DND-41 (cell line): ENCODE results near the gene SLX4.
A peak's percentile ranks its signal among the peaks of the same experiment; 100 is the strongest.

Experiments
- ATAC-seq: fragments of 200-7000 bp; cut with Tn5 transposase; 3 replicates; pipeline ENCODE4 v1.9.1; 2021; ENCODE audit warnings: low read depth; ENCODE audit not compliant: insufficient read depth
- DNase-seq: peaks from one replicate; pipeline ENCODE4 v3.0.0-alpha.2; 2020
- H2AFZ ChIP-seq: 2 replicates; pipeline ENCODE4 v1.6.0; 2012; ENCODE audit warnings: low read depth, low read length
- H3K27ac ChIP-seq: 2 replicates; pipeline ENCODE4 v1.5.1; 2012; ENCODE audit warnings: low read length, inconsistent platforms
- H3K27me3 ChIP-seq: fragments of 200-600 bp; sonication (generic); 2 replicates; pipeline ENCODE4 v1.6.0; 2012; ENCODE audit warnings: low read length, mild to moderate bottlenecking, inconsistent platforms; ENCODE audit not compliant: insufficient read depth, poor library complexity
- H3K36me3 ChIP-seq: 2 replicates; pipeline ENCODE4 v1.5.1; 2012; ENCODE audit warnings: low read length, inconsistent platforms; ENCODE audit not compliant: insufficient read depth
- H3K4me1 ChIP-seq: 2 replicates; pipeline ENCODE4 v1.5.1; 2012; ENCODE audit warnings: mild to moderate bottlenecking, low read length; ENCODE audit not compliant: insufficient read depth
- H3K4me2 ChIP-seq: 2 replicates; pipeline ENCODE4 v1.6.0; 2012; ENCODE audit warnings: mild to moderate bottlenecking, moderate library complexity, low read length, inconsistent platforms; ENCODE audit not compliant: insufficient read depth
- H3K4me3 ChIP-seq, 2 experiments: fragments of 200-600 bp in 1 of 2; shearing (Covaris generic) in 1 of 2; 2 replicates each; pipeline ENCODE4 v1.5.1; 2012 to 2016; ENCODE audit warnings: inconsistent platforms in 2 of 2, low read length in 2 of 2, mild to moderate bottlenecking in 2 of 2, low read depth in 1 of 2, moderate library complexity in 1 of 2
- H3K79me2 ChIP-seq: 2 replicates; pipeline ENCODE4 v1.6.0; 2012; ENCODE audit warnings: low read length, inconsistent platforms; ENCODE audit not compliant: insufficient read depth
- H3K9ac ChIP-seq: 2 replicates; pipeline ENCODE4 v1.6.0; 2012; ENCODE audit warnings: low read depth, mild to moderate bottlenecking, inconsistent platforms, low read length, moderate library complexity
- H3K9me3 ChIP-seq: 2 replicates; pipeline ENCODE4 v1.5.1; 2012; ENCODE audit warnings: low read length, moderate library complexity, mild to moderate bottlenecking, inconsistent platforms; ENCODE audit not compliant: insufficient read depth, severe bottlenecking
- H4K20me1 ChIP-seq: 2 replicates; pipeline ENCODE4 v1.6.0; 2012; ENCODE audit warnings: low read length; ENCODE audit not compliant: insufficient read depth
- EZH2 ChIP-seq: IDR thresholded peaks from 3 replicates; pipeline ENCODE4 v1.6.1; 2012; ENCODE audit warnings: borderline replicate concordance, low read depth, mild to moderate bottlenecking, moderate library complexity, low read length, inconsistent platforms; ENCODE audit not compliant: severe bottlenecking
- TF ChIP-seq, protein P1 (sequence below): IDR thresholded peaks from 2 replicates; pipeline ENCODE4 v1.5.1; 2012; ENCODE audit warnings: borderline replicate concordance, low read length, moderate library complexity, mild to moderate bottlenecking; ENCODE audit not compliant: poor library complexity, severe bottlenecking; ENCODE audit errors: extremely low read depth

SLX4 gene

DNA sequence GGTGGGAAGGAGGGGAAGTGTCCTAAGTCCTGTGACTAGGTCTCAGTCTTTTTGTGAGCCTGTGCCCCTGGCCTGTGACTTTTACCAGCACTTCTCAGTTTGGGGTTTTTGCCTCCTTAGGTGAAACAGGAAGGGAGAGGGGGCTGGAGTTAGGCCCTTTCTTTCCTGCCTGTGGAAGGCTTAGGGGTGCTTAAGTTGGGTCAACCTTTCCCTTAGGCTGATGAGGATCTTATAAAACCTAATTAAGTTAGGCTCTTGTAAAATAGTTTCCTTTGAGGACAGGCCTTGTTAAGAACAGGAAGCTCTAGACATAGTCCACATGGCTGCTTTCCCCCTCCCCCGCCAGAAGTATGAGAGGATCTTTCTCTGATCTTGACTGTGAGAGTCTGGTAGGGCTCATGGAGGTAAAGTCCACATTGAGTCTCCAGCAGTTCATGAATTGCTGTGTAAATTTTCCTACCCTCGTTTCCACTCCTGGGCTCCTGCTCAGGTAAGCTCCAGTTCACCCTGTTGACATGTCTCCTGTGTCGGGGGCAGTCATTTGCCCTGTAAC, 26.0 kb upstream of the SLX4 start:
- Histone ChIP-seq H3K9me3 (no peaks in the 10 kb centered on the region), H3K36me3 (peaks cover 15% of the 10 kb centered on the region), H3K27me3 (no peaks in the 10 kb centered on the region), H3K79me2 (peaks cover 4% of the 10 kb centered on the region; the same call in 1 of the 2 replicates), H3K27ac (peak overlapping the region; percentile 58), H4K20me1 (no peaks in the 10 kb centered on the region; the same call in 1 of the 2 replicates), H3K9ac (peak overlapping the region; percentile 27; the same call in 1 of the 2 replicates), H3K4me2 (0 out of 2 replicates have a peak overlapping the region, but pooled peaks have one; percentile 7), H3K4me1 (peaks cover 14% of the 10 kb centered on the region), H2AFZ (peak overlapping the region; percentile 45; the same call in 1 of the 2 replicates), H3K4me3 (no peak overlapping the region)
- DNase-seq, result peak; percentile 74
- TF ChIP-seq, protein P1, sequence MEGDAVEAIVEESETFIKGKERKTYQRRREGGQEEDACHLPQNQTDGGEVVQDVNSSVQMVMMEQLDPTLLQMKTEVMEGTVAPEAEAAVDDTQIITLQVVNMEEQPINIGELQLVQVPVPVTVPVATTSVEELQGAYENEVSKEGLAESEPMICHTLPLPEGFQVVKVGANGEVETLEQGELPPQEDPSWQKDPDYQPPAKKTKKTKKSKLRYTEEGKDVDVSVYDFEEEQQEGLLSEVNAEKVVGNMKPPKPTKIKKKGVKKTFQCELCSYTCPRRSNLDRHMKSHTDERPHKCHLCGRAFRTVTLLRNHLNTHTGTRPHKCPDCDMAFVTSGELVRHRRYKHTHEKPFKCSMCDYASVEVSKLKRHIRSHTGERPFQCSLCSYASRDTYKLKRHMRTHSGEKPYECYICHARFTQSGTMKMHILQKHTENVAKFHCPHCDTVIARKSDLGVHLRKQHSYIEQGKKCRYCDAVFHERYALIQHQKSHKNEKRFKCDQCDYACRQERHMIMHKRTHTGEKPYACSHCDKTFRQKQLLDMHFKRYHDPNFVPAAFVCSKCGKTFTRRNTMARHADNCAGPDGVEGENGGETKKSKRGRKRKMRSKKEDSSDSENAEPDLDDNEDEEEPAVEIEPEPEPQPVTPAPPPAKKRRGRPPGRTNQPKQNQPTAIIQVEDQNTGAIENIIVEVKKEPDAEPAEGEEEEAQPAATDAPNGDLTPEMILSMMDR, result no peak
- TF ChIP-seq EZH2, result no peak
- peak; percentile 94 for ATAC-seq

DNA sequence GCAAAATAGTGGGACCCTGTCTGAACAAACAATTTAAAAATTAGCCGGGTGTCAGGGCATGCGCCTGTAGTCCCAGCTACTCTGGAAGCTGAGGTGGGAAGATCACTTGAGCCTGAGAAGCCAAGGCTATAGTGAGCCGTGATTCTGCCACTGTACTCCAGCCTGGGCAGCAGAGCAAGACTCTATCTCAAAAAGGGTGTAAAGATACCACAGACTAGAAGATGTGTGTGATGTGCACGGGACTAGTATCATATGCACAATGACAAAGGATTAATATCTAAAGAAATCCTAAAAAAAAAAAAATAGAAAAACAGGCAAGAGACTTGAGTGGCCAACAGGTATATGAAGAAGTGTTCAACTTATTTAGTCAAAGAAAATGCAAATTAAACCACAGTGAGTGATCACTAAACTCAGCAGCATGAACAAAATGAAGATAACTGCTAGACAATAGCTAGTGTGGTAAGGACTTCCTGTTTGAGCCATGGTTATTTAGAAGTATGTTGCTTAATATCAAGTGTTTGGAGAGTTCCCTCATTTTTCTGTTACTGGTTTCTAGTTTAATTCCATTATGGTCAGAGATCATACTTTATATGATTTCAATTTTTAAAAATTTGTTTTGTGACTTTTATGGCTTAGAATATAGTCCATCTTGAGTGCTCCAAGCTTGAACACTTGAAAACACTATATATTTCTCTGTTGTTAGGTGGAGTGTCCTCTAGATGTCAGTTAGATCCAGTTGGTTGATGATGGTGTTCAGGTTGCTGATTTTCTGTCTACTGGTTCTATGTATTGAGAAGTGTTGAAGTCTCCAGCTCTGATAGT, 14.7 kb upstream of the SLX4 start:
- no peaks in the 10 kb centered on the region for H3K27me3 ChIP-seq
- ATAC-seq (peak; percentile 88), DNase-seq (no peak)
- peak overlapping the region; percentile 76 for H3K27ac ChIP-seq
- peak overlapping the region; percentile 23; the same call in 1 of the 2 replicates for H3K9ac ChIP-seq
- no peak overlapping the region for H3K4me3 ChIP-seq
- no peaks in the 10 kb centered on the region for H3K36me3 ChIP-seq
- H3K9me3 ChIP-seq, result no peaks in the 10 kb centered on the region
- peak overlapping the region; percentile 30; the same call in 1 of the 2 replicates for H2AFZ ChIP-seq
- H3K79me2 ChIP-seq, result peaks cover 6% of the 10 kb centered on the region
- H3K4me2 ChIP-seq, result peak overlapping the region; percentile 47
- TF ChIP-seq EZH2, result no peak
- TF ChIP-seq, protein P1, result peak; percentile 47
- peaks cover 19% of the 10 kb centered on the region for H3K4me1 ChIP-seq
- no peaks in the 10 kb centered on the region for H4K20me1 ChIP-seq

DNA sequence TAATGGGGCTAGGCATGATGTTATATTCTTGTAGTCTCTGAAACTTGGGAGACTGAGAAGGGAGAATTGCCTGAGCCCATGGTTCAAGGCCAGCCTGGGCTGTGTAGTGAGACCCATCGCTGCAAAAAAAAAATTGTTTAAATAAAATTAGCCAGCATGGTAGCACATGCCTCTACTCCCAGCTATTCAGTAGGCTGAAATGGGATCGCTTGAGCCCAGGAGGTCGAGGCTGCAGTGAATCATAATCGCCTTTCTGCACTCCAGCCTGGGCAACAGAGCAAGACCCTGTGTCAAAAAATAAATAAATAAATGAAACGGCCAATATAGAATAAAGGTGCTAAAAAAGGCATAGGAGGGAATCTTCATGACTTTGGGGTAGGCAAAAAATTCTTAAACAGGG, 13.9 kb upstream of the SLX4 start:
- Histone ChIP-seq H3K36me3 (no peaks in the 10 kb centered on the region), H2AFZ (no peak overlapping the region), H3K4me1 (peaks cover 19% of the 10 kb centered on the region), H3K79me2 (peaks cover 6% of the 10 kb centered on the region), H3K9me3 (no peaks in the 10 kb centered on the region), H4K20me1 (no peaks in the 10 kb centered on the region), H3K4me3 (no peak overlapping the region), H3K4me2 (no peak overlapping the region), H3K9ac (no peak overlapping the region), H3K27me3 (no peaks in the 10 kb centered on the region), H3K27ac (no peak overlapping the region)
- DNase-seq (no peak), ATAC-seq (no peak)
- TF ChIP-seq EZH2, result no peak
- TF ChIP-seq, protein P1, result no peak
